NCI-H146 treated with DMSO at 0.1 percent for 48 hours (cell line): Measurements from ENCODE around the gene GRB14.
"Not testable (repeated sequence)": the region's sequence is repeated elsewhere in the genome, so short reads cannot be mapped to it uniquely, and the experiment has no call there.

ENCODE experiments used
- DNase-seq: peaks from one replicate; lab custom pipeline; 2025; ENCODE audit not compliant: unreplicated experiment; lab: John Stamatoyannopoulos, UW

Gene GRB14

DNA sequence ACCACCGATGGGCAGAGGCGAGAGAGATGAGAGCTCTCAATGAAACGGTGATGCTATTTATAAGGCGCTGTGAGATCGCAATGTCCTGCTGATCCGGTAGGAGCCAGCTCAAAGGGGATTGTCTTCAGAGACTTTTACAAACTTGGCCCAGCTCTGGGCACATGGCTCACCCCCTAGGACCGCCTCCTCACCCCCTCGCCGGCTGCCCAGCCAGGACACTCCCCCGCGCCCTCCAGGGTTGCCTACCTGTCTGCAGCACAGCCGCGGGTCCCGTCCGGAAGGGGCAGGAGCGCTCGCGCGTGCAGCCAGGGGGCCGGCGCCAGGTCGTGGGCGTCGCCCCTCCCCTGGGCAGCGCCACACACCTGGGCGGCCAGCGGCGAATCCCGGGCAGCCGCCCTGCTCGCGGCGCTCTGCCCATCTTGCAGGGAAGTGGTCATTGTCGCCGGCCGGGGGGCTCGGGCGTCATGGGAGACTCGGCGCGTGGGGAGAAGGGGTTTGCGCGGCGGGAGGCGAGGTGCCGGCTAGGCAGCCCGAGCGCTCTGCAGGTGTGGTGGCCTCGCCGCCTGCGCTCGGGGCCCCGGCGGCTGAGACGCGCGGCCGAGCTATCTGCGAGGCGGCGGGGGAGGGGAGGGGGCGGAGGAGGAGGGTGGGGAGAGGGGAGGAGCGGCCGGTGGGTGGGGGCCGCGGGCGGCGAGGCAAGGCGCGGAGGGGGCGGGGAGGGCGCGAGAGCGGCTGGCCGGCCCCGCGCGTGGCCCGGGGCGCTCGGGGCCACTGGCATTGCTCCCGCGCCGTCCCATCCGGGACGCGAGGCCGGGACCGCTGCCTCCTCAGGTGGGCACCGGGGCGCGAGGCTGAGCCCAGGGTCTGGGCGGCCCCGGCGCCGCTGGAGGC lies at the start of gene GRB14:
Gene GRB14, minus strand, starts transcription at position 610 of the 891 bp plus-strand sequence. Its CDS starts 173 bp downstream, at position 437.
- peak; percentile 52 for DNase-seq

DNA sequence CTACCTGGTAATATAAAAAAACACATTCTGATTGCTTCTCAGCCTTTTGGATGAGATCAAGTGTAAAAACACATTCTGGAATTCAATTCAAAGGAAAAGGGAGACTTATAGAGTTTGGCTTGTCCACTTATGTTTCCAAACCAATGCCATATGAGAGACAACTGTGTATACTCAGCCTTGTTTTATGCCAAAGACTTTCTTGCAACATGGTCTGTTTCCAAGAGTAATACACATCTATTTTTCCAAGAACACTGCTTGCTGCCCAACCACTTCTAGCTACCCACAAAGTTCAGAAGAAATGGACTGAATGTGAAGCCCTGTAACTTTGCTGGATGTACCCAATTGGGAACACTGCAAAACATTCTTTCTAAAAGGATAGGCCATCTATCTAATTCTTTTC lies 48.0 kb upstream of the GRB14 start:
- DNase-seq = no peak

DNA sequence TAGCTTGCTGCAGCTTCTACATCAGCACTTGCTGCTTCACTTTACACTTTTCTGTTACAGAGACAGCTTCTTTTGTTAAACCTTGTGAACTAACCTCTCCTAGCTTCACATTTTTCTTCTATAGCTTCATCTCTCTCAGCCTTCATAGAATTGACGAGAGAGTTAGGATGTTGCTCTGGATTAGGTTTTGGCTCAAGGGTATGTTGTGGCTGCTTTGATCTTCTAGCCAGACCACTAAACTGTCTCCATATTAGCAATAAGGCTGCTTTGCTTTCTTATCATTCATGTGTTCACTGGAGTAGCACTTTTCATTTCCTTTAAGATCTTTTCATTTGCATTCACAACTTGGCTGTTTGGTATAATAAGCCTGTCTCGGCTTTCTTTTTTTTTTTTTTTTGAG lies 46.3 kb upstream of the GRB14 start:
- no peak for DNase-seq

DNA sequence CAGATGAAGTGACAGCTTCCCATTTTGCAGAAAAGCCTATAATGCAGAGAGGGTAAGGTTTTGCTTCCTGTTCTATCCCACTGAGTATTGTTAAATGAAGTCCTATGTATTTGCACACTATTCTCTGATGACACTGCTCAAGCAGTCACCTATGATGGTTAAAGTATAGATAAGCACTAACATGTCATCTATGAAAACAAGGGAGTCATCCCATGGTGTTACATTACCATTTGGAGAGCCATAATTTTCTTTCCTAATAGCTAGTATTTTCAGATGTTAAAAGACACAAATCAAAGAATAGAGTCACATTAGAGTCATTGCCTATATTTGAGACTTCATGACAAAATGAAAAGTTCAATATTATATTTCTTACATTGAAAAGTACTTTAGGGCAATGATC lies 42.8 kb upstream of the GRB14 start:
- no peak for DNase-seq

DNA sequence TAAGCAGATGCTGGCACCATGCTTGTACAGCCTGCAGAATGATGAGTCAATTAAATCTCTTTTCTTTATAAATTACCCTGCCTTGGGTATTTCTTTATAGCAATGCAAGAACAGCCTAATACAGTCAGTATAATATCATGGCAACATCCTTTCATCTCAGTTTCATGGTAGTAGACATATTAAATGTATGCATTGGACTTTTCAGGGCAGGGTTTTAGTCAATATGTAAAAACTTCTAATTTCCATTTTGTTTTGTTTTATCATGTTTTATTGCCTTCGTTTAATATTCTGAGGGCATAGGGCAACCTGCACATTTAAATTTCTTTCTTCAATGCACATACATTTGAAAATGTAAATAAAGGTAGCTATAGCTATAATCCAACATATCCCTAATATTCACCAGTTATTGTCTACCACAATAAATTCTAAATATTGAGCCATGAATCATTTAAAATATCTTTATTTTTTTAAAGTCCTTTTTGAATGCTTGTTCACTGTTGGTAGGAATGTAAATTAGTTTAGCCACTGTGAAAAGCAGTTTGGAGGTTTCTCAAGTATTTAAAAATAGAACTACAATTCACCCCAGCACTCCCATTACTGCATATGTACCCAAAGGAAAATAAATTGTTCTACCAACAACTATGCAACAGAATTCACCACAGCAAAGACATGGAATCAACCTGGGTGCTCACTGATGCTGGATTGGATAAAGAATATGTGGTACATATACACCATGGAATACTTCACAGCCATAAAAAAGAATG lies 41.8 kb upstream of the GRB14 start:
- no peak for DNase-seq

DNA sequence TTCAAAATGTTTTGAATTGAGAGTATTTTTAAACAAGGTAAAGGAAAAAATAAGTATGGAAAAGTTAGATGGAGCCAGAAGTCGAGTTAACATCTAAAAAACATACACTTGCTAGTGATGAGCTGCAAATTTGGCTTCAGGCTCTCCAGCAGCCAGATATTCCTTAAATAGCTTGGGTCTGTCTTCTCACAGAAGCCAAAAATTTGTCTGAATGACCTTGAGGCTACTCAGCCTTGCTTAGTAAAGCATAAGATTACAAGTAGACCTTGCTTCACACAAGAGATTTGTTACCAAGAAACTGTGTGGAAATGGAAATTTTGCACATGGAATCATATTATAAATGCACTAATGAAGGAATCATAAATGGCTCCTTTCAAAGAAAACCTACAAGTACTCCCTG lies 40.8 kb upstream of the GRB14 start:
- DNase-seq = no peak

DNA sequence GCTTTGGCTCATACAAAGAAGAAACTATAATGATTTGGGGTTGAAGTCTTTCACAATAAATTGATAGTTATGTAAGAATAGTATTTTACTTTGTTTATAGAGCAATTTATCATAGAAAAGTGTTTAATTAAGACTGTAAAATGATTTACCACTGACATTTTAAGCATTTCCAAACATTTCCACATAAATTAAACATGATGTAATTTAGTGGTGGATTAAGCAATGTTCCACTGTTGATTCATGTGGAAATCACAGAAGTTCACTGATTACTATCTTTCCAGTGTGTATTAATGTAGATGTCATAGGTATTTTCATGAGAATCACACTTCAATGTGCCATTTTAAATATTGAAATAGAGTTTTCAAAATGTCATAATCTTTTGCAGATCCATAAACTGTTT lies 40.1 kb upstream of the GRB14 start:
- DNase-seq = no peak

DNA sequence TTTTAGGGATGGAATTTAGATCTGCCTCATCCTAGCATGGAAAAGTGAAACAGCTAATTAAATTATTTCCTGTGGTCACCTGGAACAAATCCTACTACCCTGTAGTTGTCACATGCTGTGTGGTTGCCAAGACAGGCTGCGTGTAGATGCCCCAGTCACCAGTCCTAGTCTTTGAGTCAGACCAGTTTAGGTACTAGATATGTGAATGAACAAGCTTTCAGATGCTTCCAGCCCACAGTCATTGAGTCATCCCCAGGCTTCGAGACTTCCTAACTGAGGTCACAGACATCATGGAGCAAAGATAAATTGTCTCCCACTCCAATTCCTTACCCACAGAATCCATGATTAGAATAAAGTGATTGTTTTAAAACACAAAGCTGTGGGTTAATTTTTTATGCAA lies 35.8 kb upstream of the GRB14 start:
- DNase-seq = no peak

DNA sequence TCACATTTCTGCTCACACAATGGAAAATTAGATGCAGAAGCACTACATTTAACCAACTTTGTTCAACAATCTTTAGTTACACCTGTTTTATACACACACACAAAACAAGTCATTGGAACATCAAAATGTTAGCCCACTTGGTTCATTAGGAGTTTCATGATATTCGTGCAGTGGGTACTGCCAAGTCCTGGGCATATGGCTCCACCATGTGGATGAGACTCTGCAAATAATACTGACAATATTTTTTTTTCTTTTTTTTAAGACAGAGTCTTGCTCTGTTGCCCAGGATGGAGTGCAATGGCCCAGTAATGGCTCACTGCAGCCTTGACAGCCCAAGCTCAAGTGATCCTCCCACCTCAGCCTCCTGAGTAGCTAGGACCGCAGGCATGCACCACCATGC lies 34.5 kb upstream of the GRB14 start:
- no peak for DNase-seq

DNA sequence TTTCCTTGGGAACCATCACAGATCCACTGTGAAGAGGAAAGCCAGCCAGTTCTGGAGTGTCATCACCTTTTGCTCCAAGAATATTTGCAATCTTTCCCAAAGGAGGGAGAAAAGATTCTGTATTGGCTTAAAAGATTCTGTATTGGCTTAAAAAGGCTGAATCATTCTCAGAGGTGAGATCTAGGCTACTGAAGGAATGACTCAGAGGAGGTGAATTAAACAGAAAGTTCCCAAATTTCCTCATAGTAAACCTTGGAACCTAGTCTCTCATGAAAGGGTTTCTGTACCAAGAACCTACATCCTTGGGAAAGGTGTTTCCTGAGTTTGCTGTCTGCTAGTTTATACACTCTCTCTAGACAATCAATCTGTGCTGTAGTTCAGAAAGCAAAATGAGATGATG lies 34.1 kb upstream of the GRB14 start:
- DNase-seq = no peak

DNA sequence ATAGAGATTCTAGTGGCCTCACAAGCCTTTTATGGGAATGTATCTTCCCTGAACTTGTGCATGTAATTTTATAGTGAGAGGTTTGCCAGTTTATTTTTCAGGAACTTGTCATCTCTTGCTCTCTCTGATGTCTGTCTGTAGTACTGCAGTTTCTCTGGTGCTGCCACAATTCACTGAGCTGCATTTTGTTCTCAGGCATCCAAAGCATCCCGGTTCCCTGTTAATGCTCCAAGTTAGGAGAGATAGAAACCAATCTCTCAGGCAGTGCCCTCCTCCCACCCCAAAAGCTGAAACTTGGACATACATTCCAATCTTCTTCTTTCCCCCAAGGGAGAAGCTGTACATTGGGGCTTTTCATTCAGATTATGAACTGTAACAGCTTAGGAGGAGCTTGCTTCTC lies 30.1 kb upstream of the GRB14 start:
- DNase-seq = no peak

DNA sequence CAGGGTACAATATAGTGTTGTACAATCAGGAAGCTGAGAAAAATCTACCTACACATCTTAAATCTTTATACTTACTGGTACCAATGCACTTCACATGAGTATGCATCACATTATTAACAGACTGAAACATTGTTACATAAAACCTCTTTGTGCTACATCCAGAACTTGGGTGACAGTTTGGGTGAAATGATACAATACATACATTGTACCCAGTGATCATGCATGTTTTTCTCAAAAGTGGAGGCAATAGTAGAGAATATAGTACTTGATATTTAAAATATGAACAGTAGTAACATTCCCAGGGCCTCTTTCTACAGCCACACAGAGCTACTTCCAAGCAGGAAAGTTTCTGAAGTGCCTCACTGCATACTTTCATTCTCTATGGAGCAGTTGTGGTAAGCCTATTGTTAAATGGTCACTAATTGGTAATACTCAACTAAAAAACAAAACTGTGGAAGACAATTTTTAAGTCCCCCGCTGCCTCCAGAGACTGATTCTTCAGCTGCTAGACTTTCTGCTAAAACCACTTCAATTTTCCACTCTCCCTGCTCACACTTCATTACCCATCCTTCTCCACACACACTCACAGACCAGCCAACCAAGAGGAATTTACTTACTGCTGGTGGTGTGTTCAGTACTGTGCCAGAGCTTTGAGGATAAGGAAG lies 22.9 kb upstream of the GRB14 start:
- no peak for DNase-seq

DNA sequence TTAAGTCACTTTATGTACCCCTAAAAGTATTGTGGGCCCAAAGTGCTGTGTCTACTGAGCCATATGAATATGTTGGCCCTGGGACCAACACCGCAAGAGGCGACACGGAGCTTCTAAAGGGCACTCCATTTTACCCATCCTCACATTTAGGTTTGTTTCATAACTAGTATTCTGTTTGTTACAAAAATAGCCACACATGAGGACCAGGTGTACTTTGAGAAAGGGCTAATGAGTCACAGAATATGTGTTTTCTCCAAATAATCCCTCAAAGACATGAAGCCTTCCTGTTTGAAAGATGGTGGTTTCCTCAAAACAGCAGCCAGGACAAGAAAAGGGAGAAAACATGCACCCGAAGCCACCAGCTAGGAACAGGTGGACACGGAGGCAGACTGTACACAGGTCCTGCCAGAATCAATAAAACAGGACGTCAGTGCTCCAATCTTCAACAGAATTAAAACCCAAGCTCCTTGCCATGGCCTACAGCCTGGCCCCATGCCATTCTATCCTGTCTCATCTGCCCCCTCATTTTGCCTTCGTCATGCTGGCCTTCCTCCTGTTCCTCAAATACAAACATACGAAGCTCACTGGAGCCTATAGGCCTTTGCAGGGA lies 21.8 kb upstream of the GRB14 start:
- DNase-seq = no peak

DNA sequence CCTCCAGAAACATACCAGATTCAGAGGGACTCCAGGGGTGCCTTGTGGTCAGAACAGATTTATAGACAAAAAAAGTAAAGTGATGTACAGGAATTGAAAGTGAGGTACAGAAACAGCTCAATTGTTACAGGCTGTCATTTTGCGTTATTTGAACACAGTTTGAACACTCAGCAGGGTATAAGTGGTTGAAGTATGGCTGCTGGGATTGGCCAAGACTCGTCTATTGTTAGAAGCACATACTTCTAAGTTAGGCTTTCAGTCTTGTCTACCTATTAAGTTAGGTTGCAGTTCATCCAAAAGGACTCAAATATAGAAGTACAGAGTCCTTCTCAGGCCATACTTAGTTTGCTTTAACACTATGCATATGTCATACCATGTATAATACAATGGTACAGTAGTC lies 21.0 kb upstream of the GRB14 start:
- no peak for DNase-seq

DNA sequence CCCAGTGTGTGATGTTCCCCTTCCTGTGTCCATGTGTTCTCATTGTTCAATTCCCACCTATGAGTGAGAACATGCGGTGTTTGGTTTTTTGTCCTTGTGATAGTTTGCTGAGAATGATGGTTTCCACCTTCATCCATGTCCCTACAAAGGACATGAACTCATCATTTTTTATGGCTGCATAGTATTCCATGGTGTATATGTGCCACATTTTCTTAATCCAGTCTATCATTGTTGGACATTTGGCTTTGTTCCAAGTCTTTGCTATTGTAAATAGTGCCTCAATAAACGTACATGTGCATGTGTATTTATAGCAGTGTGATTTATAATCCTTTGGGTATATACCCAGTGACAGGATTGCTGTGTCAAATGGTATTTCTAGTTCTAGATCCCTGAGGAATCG lies 7.0 kb upstream of the GRB14 start:
- not testable (repeated sequence) for DNase-seq

DNA sequence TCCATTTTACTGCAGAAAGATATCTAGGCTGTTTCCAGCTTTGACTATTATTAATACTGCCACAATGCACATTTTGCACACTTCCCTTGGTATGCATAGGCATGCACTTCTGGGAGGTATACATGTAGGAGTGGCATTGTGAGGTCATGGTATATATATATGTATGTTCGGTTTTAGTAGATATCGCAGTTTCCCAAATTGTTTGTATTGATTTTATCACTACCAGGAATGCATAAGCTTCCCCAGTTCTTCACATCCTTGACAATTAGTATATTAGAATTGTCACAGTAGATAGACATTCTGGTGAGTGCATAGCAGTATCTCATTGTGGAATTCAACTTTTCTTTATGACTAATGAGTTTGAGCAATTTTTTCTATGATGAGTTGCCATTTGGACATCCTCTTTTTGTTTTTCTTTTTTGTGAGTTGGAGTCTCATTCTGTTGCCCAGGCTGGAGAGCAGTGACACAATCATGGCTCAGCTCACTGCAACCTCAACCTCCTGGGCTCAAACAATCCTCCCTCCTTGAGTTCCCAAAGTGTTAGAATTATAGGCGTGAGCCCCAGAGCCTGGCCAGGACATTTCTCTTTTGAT lies 4.2 kb upstream of the GRB14 start:
- no peak for DNase-seq

DNA sequence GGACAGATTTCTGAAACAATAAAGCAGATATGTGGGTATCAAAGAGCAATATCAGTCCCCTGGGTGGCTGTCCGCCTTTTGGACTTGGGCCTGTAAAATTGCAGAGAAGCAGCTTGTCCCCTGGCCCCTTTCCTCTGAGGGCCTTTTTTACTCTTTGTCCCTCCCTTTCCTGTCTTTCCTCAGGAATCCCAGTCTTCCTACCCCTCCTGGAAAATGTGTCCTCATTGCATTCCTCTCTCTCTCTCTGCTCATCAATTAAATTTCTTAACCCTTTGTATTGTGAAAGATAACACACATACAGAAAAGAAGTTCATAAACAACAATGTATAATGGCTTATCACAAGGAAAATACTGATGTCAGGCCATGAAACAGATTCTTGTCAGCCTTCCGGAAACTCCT lies 3.0 kb upstream of the GRB14 start:
- DNase-seq = no peak

DNA sequence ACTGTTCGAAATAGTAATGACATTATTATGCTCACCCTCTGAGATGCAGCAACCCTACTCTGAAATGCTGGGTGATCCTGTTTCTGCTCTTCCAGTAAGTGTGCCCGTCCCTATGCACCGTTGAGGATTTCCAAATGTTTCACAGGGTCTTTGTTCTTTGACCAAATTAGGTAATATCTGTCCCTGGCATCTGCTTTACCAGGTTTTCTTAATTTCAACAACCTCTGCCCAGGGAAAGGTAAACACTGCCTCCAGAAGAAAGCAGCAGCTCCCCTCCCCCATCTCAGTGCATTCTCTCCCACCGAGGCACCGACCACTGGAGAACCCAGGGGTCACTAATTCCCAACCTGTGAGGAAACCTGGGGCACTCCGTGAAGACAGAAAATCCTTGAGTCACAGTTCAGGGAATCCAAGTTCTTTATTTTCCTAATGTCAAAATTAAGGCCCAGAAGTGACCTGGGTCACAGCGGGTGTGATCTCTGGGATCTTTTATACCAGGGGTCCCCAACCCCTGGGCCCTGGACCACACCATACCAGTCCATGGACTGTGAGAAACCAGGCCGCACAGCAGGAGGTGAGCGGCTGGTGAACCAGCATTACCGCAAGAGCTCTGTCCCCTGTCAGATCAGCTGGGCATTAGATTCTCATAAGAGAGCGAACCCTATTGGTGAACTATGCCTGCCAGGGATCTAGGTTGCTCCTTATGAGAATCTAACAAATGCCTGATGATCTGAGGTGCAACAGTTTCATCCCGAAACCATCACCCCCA lies 1.2 kb upstream of the GRB14 start:
- DNase-seq = no peak

DNA sequence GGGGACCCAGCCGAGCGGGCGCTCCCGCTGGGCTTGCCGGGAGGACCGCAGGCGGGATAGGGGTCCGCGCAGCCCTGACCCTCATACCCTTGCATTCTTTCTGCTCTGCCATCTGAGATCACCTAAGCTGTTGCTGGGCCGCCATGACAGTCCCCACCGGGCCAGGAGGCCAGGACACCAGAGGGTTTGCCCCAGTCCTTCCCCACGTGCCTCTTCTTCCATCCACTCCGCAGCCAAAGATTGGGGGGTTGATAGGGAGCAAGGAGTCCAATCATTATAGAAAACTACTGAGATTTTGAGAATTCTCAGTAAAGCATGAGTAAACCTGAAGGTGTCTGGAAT lies 453 bp upstream of the GRB14 start:
- DNase-seq = no peak

DNA sequence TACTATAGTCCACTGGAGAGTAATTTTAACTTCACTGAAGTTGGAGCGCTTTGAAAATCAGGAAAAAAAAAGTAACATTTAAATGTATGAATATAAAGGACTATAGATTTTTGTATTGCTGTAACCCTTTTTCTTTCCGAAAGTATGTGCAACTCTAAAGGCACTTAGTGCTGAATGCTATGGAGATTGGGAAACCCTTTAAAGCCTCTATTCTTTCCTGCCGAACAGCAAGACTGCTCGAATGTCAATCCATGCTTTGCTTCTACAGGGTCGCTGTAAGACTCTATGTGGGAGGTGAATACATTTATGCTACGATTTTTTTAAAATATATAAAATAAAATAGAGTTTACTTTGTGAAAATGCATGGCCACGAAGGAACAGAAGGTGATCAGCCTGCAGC lies 825 bp downstream of the GRB14 start:
- DNase-seq = no peak
